Prostate gland (tissue), 2 donors: Measurements from ENCODE around the gene RING1. TPM values are rescaled to one million over a fixed set of nuclear protein-coding genes. Genes with fewer than 3 reads are reported as not detected.

ENCODE experiments used
- DNase-seq: peaks from one replicate; pipeline ENCODE4 v3.0.0-alpha.2; 2019; ENCODE audit warnings: low spot score
- H3K27ac ChIP-seq, 2 donors: fragments of 200-600 bp; sonication (generic); 2 replicates each; pipeline ENCODE4 v1.5.1; 2017 to 2019
- H3K27me3 ChIP-seq: fragments of 200-600 bp; sonication (generic); replicated peaks from 2 replicates; pipeline ENCODE4 v1.5.1; 2019; ENCODE audit not compliant: insufficient read depth
- H3K36me3 ChIP-seq, 2 donors: fragments of 200-600 bp; sonication (generic); 1 replicate in 1 of 2; 2 replicates in 1 of 2; pipeline versions ENCODE4 v1.5.1 to v1.8.1; 2017 to 2019
- H3K4me1 ChIP-seq: fragments of 200-600 bp; sonication (generic); replicated peaks from 2 replicates; pipeline ENCODE4 v1.5.1; 2019
- H3K4me3 ChIP-seq, 2 donors: fragments of 200-600 bp; sonication (generic); 2 replicates each; pipeline ENCODE4 v1.5.1; 2017 to 2019
- H3K9me3 ChIP-seq: fragments of 200-600 bp; sonication (generic); 2 replicates; pipeline ENCODE4 v1.5.1; 2017
- CTCF ChIP-seq, 4 experiments: fragments of 200-600 bp in 2 of 4; fragments of 450-650 bp in 2 of 4; sonication (generic) in 2 of 4; IDR thresholded peaks; 1 replicate in 3 of 4; 2 replicates in 1 of 4; pipeline ENCODE4 v1.5.1; 2016 to 2019; ENCODE audit warnings: antibody characterized with exemption in 4 of 4, mild to moderate bottlenecking in 2 of 4, moderate library complexity in 2 of 4
- POLR2A ChIP-seq: fragments of 450-650 bp; IDR thresholded peaks from one replicate; pipeline ENCODE4 v1.6.1; 2016; ENCODE audit warnings: antibody characterized with exemption, mild to moderate bottlenecking
- POLR2AphosphoS5 ChIP-seq: sonication (generic); formaldehyde crosslinking; IDR thresholded peaks from one replicate; pipeline ENCODE4 v1.6.1; 2017; ENCODE audit warnings: antibody characterized with exemption
- WGBS: methylation state at CpG from one replicate; pipeline ENCODE4 v1.1.5; 2018; 5-methylcytosine and 5-hydroxymethylcytosine counted together
- intact Hi-C: fragments of 100-400 bp; cut with DNase I; formaldehyde crosslinking; loops from one replicate; pipeline ENCODE4 v1.14.2; 2022
- total RNA-seq, 2 donors: library from RNA; depleted of rRNA; stranded (reverse); fragments of >200 nt; gene quantifications; one replicate each; pipeline ENCODE4 v1.1.0, GENCODE V29; 2016

RING1 gene
- total RNA-seq, 2 donors from 2014 or later, result 23.9 to 30.8 TPM

GRCh38 chr6:33204415-33205190 is 3.7 kb upstream of the RING1 start, which contains the start of gene HSD17B8:
Gene HSD17B8, plus strand, starts transcription at chr6:33204655. Its CDS starts 14 bp downstream, at chr6:33204669.
- DNase-seq, result peak; percentile 94
- Histone ChIP-seq H3K27ac (peak within 1 kb of the TSS; percentile 58 to 71), H3K9me3 (no peaks in the 10 kb centered on the region), H3K27me3 (no peaks in the 10 kb centered on the region), H3K36me3 (peaks cover 0 to 6% of the 10 kb centered on the region in 2 donors), H3K4me3 (peak within 1 kb of the TSS; percentile 61 to 63), H3K4me1 (peaks cover 6% of the 10 kb centered on the region)
- TF ChIP-seq POLR2AphosphoS5 (peak; percentile 84), CTCF (IDR thresholded peaks at IDR 0.05) (peak in 1 of 4 experiments; percentile 6), POLR2A (peak; percentile 70)
- WGBS, result 1% methylated on average over 48 of the region's 48 CpGs
- intact Hi-C loops, result no loop called here

- H3K27me3 ChIP-seq, result no peaks in the 10 kb centered on the region
- no peaks in the 10 kb centered on the region for H3K9me3 ChIP-seq
- peaks cover 6% of the 10 kb centered on the region for H3K4me1 ChIP-seq
- peaks cover 0 to 6% of the 10 kb centered on the region in 2 donors for H3K36me3 ChIP-seq
- intact Hi-C loops, result no loop called here
- TF ChIP-seq CTCF (IDR thresholded peaks at IDR 0.05) (no peak), POLR2A (no peak), POLR2AphosphoS5 (no peak)
- 48% methylated on average over 17 of the region's 17 CpGs for WGBS
- DNase-seq, result no peak
- H3K27ac ChIP-seq, result peak overlapping the region in 1 of 2 donors; percentile 58
- H3K4me3 ChIP-seq, result peak overlapping the region; percentile 61 to 63
Observed at GRCh38 chr6:33205191-33206026, 2.9 kb upstream of the RING1 start.

- H3K4me3 ChIP-seq, result no peak overlapping the region
- no peak overlapping the region for H3K27ac ChIP-seq
- TF ChIP-seq POLR2A (no peak), POLR2AphosphoS5 (no peak), CTCF (IDR thresholded peaks at IDR 0.05) (no peak)
- H3K4me1 ChIP-seq, result peaks cover 6% of the 10 kb centered on the region
- no peaks in the 10 kb centered on the region for H3K9me3 ChIP-seq
- no peak for DNase-seq
- H3K36me3 ChIP-seq, result peaks cover 0 to 6% of the 10 kb centered on the region in 2 donors
- 72% methylated on average over 3 of the region's 3 CpGs for WGBS
- no peaks in the 10 kb centered on the region for H3K27me3 ChIP-seq
- intact Hi-C loops, result no loop called here
Observed at GRCh38 chr6:33206027-33206863, 2.1 kb upstream of the RING1 start.

- DNase-seq, result no peak
- intact Hi-C loops, result no loop called here
- Histone ChIP-seq H3K9me3 (no peaks in the 10 kb centered on the region), H3K4me3 (peak overlapping the region; percentile 96 to 97), H3K4me1 (peaks cover 4% of the 10 kb centered on the region), H3K36me3 (peaks cover 0 to 6% of the 10 kb centered on the region in 2 donors), H3K27me3 (no peaks in the 10 kb centered on the region), H3K27ac (peak overlapping the region; percentile 94 to 98)
- 19% methylated on average over 20 of the region's 20 CpGs for WGBS
- TF ChIP-seq CTCF (IDR thresholded peaks at IDR 0.05) (no peak), POLR2AphosphoS5 (no peak), POLR2A (no peak)
Observed at GRCh38 chr6:33206864-33207551, 1.3 kb upstream of the RING1 start.
